ENCODE results near the gene SLC6A12. TPM values are rescaled to one million over a fixed set of nuclear protein-coding genes. Genes with fewer than 3 reads are reported as not detected.

SLC6A12 gene
- total and polyA plus RNA-seq, 2 donors (not counting 3 experiments of a cell fraction or from before 2014, with no cell fraction given), result not detected

- ChIA-PET POLR2A (no interaction called here), CTCF (no interaction called here)
- no peak overlapping the region for H3K4me2 ChIP-seq (ENCODE audit: insufficient read depth, low read length)
- H2AFZ ChIP-seq (ENCODE audit: low read depth, low read length), result no peak overlapping the region
- DNase-seq (ENCODE audit: low read depth, low spot score) (no peak), FAIRE-seq (no peak)
- intact Hi-C loops (cut with micrococcal nuclease), result no loop called here
- dilution Hi-C loops (cut with MboI; ENCODE audit: extremely low pct_ligation_motif_present, low sequenced_read_pairs), result no loop called here
- no peaks in the 10 kb centered on the region for H3K9me1 ChIP-seq (replicated peaks; ENCODE audit: control insufficient read depth, extremely low read depth, insufficient read depth, low read length)
- H3K27ac ChIP-seq (ENCODE audit: insufficient read depth, low read depth, low read length), result no peak overlapping the region
- no peak overlapping the region for H3K4me3 ChIP-seq (replicated peaks in 1 of 3; ENCODE audit: insufficient read depth in 1 of 3, low read depth in 1 of 3, low read length in 3 of 3)
- no peaks in the 10 kb centered on the region for H4K20me1 ChIP-seq (replicated peaks; ENCODE audit: control insufficient read depth, extremely low read depth, insufficient read depth, low read length)
- BruUV-seq (replicated peaks), result no TSS peak
- H3K79me2 ChIP-seq (ENCODE audit: control insufficient read depth, insufficient read depth, low read length), result no peaks in the 10 kb centered on the region
- H3K36me3 ChIP-seq (ENCODE audit: control insufficient read depth in 2 of 2, extremely low read depth in 1 of 2, insufficient read depth in 2 of 2, low read length in 2 of 2), result no peaks in the 10 kb centered on the region
- no peaks in the 10 kb centered on the region for H3K4me1 ChIP-seq (ENCODE audit: control insufficient read depth, extremely low read depth, insufficient read depth, low read length)
- H3K9me3 ChIP-seq (replicated peaks; ENCODE audit: control insufficient read depth, insufficient read depth, low read length), result no peaks in the 10 kb centered on the region
- peaks cover 0 to 4% of the 10 kb centered on the region in 2 experiments for H3K27me3 ChIP-seq (ENCODE audit: control insufficient read depth in 2 of 2, insufficient read depth in 2 of 2, low read length in 2 of 2)
- TF ChIP-seq MYC (IDR thresholded peaks at IDR 0.05; ENCODE audit: low read depth, low read length), result no peak
- no peak for TF ChIP-seq POLR2AphosphoS5 (IDR thresholded peaks at IDR 0.05; ENCODE audit: insufficient read depth, low read depth, low read length)
- no peak for TF ChIP-seq GATA2 (IDR thresholded peaks at IDR 0.05; ENCODE audit: insufficient read depth, insufficient read length, low read depth, low read length)
- TF ChIP-seq EZH2 (IDR thresholded peaks at IDR 0.05; ENCODE audit: borderline replicate concordance, low read depth, low read length, severe bottlenecking), result no peak
- no peak for TF ChIP-seq FOS (IDR thresholded peaks at IDR 0.05; ENCODE audit: borderline replicate concordance, insufficient read depth, low read length)
- no peak for TF ChIP-seq POLR2A (IDR thresholded peaks at IDR 0.05; ENCODE audit: low read depth, low read length)
- TF ChIP-seq CTCF (IDR thresholded peaks at IDR 0.05; ENCODE audit: extremely low read depth in 1 of 2, insufficient read depth in 1 of 2, low read depth in 1 of 2, low read length in 2 of 2), result no peak
- no peak for TF ChIP-seq MAX (IDR thresholded peaks at IDR 0.05; ENCODE audit: insufficient read depth, insufficient read length)
- no peak for TF ChIP-seq JUN (IDR thresholded peaks at IDR 0.05; ENCODE audit: borderline replicate concordance, insufficient read depth, insufficient read length, low read depth)
- H3K9ac ChIP-seq (replicated peaks; ENCODE audit: extremely low read depth, insufficient read depth, low read length), result no peak overlapping the region
Measured at GRCh38 chr12:162467-163307, 51.3 kb downstream of the SLC6A12 start.

Data from endothelial cell of umbilical vein (primary cell).